K562 (cell line): ENCODE measurements around the gene TOMM22. TPM values are rescaled to one million over a fixed set of nuclear protein-coding genes. Genes with fewer than 3 reads are reported as not detected.

Experiments used
- ATF4 ChIP-seq: fragments of 450-650 bp; formaldehyde crosslinking; IDR thresholded peaks from 2 replicates; pipeline ENCODE4 v1.4.0; 2022; ENCODE audit warnings: mild to moderate bottlenecking, moderate library complexity
- ATF7 ChIP-seq: fragments of 450-650 bp; IDR thresholded peaks from 2 replicates; pipeline ENCODE4 v1.7.1; 2014; ENCODE audit warnings: mild to moderate bottlenecking, moderate library complexity
- CBX2 ChIP-seq: fragments of 200-600 bp; sonication (generic); IDR thresholded peaks from one replicate; pipeline ENCODE4 v1.6.1; 2012; ENCODE audit warnings: mild to moderate bottlenecking, low read length, inconsistent platforms; ENCODE audit not compliant: insufficient read depth, poor library complexity, severe bottlenecking
- CTBP1 ChIP-seq: fragments of 450-650 bp; IDR thresholded peaks from 2 replicates; pipeline ENCODE4 v1.6.1; 2016; ENCODE audit warnings: borderline replicate concordance
- DPF2 ChIP-seq: fragments of 450-650 bp; IDR thresholded peaks from 2 replicates; pipeline ENCODE4 v1.6.1; 2016
- FOXJ3 ChIP-seq: sonication (generic); formaldehyde crosslinking; IDR thresholded peaks from 2 replicates; pipeline ENCODE4 v1.4.0; 2020; ENCODE audit warnings: mild to moderate bottlenecking, missing genetic modification reagents
- GTF2F1 ChIP-seq: IDR thresholded peaks from 2 replicates; pipeline ENCODE4 v1.6.1; 2011; ENCODE audit warnings: low read depth, low read length, improper control_type of control experiment
- MTA3 ChIP-seq: fragments of 450-650 bp; formaldehyde crosslinking; IDR thresholded peaks from 2 replicates; pipeline ENCODE4 v1.6.1; 2017; ENCODE audit warnings: mild to moderate bottlenecking, borderline replicate concordance
- NR1H2 ChIP-seq: sonication (generic); formaldehyde crosslinking; IDR thresholded peaks from 2 replicates; pipeline ENCODE4 v1.4.0; 2020; ENCODE audit warnings: mild to moderate bottlenecking, missing genetic modification reagents
- NUFIP1 ChIP-seq: fragments of 450-650 bp; IDR thresholded peaks from 2 replicates; pipeline ENCODE4 v1.6.1; 2018; ENCODE audit not compliant: partially characterized antibody
- POLR2AphosphoS5 ChIP-seq: IDR thresholded peaks from 2 replicates; pipeline ENCODE4 v1.6.1; 2011; ENCODE audit warnings: mild to moderate bottlenecking, low read depth, low read length, moderate library complexity; ENCODE audit not compliant: control insufficient read depth, insufficient read depth
- STAG1 ChIP-seq: sonication (generic); formaldehyde crosslinking; IDR thresholded peaks from 2 replicates; pipeline ENCODE4 v1.5.0; 2020; ENCODE audit warnings: missing genetic modification reagents, borderline replicate concordance
- UBTF ChIP-seq, 2 experiments: IDR thresholded peaks; 2 replicates each; pipeline ENCODE4 v1.6.1; 2012; ENCODE audit warnings: improper control_type of control experiment in 2 of 2, low read depth in 2 of 2, low read length in 2 of 2, borderline replicate concordance in 1 of 2
- ZBTB1 ChIP-seq: sonication (generic); formaldehyde crosslinking; IDR thresholded peaks from 2 replicates; pipeline ENCODE4 v1.8.1; 2023; ENCODE audit warnings: missing genetic modification reagents, low read depth, mild to moderate bottlenecking, borderline replicate concordance
- ZBTB11 ChIP-seq, 3 experiments: fragments of 200-800 bp in 1 of 3; fragments of 250-450 bp in 1 of 3; fragments of 450-650 bp in 1 of 3; sonication (Bioruptor Pico) in 1 of 3; sonication (Bioruptor generic) in 1 of 3; formaldehyde crosslinking in 1 of 3; IDR thresholded peaks; 2 replicates each; pipeline versions ENCODE4 v1.6.1 to v1.8.0; 2016 to 2022; ENCODE audit warnings: mild to moderate bottlenecking in 2 of 3, missing genetic modification characterization in 2 of 3, missing compliant biosample characterization in 1 of 3, moderate library complexity in 1 of 3
- ZNF311 ChIP-seq: fragments of 250-450 bp; sonication (Bioruptor Pico); IDR thresholded peaks from 2 replicates; pipeline ENCODE4 v1.4.0; 2020; ENCODE audit warnings: mild to moderate bottlenecking, moderate library complexity
- ZNF589 ChIP-seq: fragments of 200-800 bp; sonication (Bioruptor generic); IDR thresholded peaks from 2 replicates; pipeline ENCODE4 v1.6.1; 2016; ENCODE audit warnings: low read depth, missing genetic modification characterization, missing compliant biosample characterization
- polyA plus RNA-seq, 8 experiments: library from polyadenylated mRNA; depleted of rRNA in 4 of 8; stranded (reverse) in 5 of 8; unstranded in 3 of 8; fragments of >200 nt; fragmentation: Nextera tagmentation in 2 of 8; fragmentation: Illumina TruSeq in 1 of 8; extraction: Ambion mirVana in 2 of 8; extraction: Trizol in 1 of 8; gene quantifications; 2 replicates each; pipeline versions ENCODE4 v1.2.1 to v1.2.3, GENCODE V29; 2011 to 2014; ENCODE audit warnings: inconsistent platforms in 1 of 8, missing spikeins in 1 of 8
- total RNA-seq, 7 experiments: library from RNA; depleted of rRNA in 6 of 7; stranded (reverse); fragments of >200 nt in 6 of 7; fragmentation: Illumina TruSeq in 2 of 7; extraction: Trizol in 2 of 7; gene quantifications; 2 replicates each; pipeline versions ENCODE4 v1.2.1 to v1.2.3, GENCODE V29; 2011 to 2021; ENCODE audit warnings: low replicate concordance in 1 of 7
- TF ChIP-seq, protein P1 (sequence below): fragments of 200-800 bp; sonication (Bioruptor generic); IDR thresholded peaks from 2 replicates; pipeline ENCODE4 v1.6.1; 2017; ENCODE audit warnings: missing genetic modification characterization, missing compliant biosample characterization

Gene TOMM22
- total and polyA plus RNA-seq, 9 of the 15 experiments (the other 6 are each of a cell fraction or from before 2014, with no cell fraction given): 25.8 to 108 (median 73.8) TPM

- TF ChIP-seq ZBTB11 (CRISPR knock-in tag; IDR thresholded peaks at IDR 0.05): 0 out of 6 replicates have a peak, but pooled peaks of 1 of the 3 experiments have one; percentile 39
- TF ChIP-seq ATF7: peak; percentile 99
- TF ChIP-seq ATF4 (CRISPR knock-in tag): 0 out of 2 replicates have a peak, but pooled peaks have one; percentile 23
- TF ChIP-seq ZNF589 (CRISPR knock-in tag): peak; percentile 82; the same call in 1 of the 2 replicates
- 0 out of 2 replicates have a peak, but pooled peaks have one; percentile 26 for TF ChIP-seq DPF2
- 0 out of 2 replicates have a peak, but pooled peaks have one; percentile 7 for TF ChIP-seq NR1H2 (CRISPR knock-in tag)
- TF ChIP-seq STAG1 (CRISPR knock-in tag): no peak
- TF ChIP-seq ZNF311: 0 out of 2 replicates have a peak, but pooled peaks have one; percentile 21
- no peak for TF ChIP-seq CBX2
- peak; percentile 98 for TF ChIP-seq MTA3
- TF ChIP-seq NUFIP1: no peak
- peak; percentile 89 for TF ChIP-seq CTBP1
- TF ChIP-seq UBTF (IDR thresholded peaks at IDR 0.05; ENCODE audit: borderline replicate concordance in 1 of 2, low read depth in 2 of 2, low read length in 2 of 2): 0 out of 4 replicates have a peak, but pooled peaks of 1 of the 2 experiments have one; percentile 37
- peak; percentile 91 for TF ChIP-seq ZBTB1 (CRISPR knock-in tag)
- TF ChIP-seq POLR2AphosphoS5: peak; percentile 48
- TF ChIP-seq, protein P1, sequence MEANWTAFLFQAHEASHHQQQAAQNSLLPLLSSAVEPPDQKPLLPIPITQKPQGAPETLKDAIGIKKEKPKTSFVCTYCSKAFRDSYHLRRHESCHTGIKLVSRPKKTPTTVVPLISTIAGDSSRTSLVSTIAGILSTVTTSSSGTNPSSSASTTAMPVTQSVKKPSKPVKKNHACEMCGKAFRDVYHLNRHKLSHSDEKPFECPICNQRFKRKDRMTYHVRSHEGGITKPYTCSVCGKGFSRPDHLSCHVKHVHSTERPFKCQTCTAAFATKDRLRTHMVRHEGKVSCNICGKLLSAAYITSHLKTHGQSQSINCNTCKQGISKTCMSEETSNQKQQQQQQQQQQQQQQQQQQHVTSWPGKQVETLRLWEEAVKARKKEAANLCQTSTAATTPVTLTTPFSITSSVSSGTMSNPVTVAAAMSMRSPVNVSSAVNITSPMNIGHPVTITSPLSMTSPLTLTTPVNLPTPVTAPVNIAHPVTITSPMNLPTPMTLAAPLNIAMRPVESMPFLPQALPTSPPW (CRISPR knock-in tag): peak; percentile 89
- no peak for TF ChIP-seq FOXJ3 (CRISPR knock-in tag)
- TF ChIP-seq GTF2F1: 0 out of 2 replicates have a peak, but pooled peaks have one; percentile 60
Observed at GRCh38 chr22:38700789-38701628, 19.3 kb downstream of the TOMM22 start, which contains the start of gene JOSD1 (continued).
